Stromal cell of bone marrow (primary cell): ENCODE results near the gene OXT.
A peak's percentile ranks its signal among the peaks of the same experiment; 100 is the strongest.
"Not testable (repeated sequence)": the region's sequence is repeated elsewhere in the genome, so short reads cannot be mapped to it uniquely, and the experiment has no call there.

ENCODE experiments used
- DNase-seq: peaks from one replicate; pipeline ENCODE4 v3.0.0-alpha.2; 2012; ENCODE audit warnings: low read depth

Gene OXT

GRCh38 chr20:3047486-3048419 lies 23.7 kb upstream of the OXT start:
- no peak for DNase-seq

- no peak for DNase-seq
Measured at GRCh38 chr20:3051385-3052019, 19.9 kb upstream of the OXT start.

DNA sequence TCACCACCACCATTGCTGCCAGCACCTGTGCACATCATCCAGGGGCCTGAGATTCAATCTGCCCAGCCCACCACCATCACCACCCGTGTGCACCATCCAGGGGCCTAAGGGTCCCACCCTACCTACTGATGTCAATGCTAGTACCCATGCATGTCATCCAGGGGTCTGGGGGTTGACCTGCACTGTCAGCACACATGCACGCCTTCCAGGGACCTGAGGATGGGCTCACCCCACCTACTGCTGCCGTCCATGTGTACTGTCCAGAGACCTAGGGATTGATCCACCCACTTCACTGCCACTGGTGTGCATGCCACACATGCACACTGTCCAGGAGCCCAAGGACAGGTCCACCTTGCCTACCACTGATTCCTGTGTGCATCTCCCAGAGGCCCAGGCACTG lies 11.9 kb upstream of the OXT start:
- DNase-seq, result no peak

GRCh38 chr20:3064119-3064518 lies 7.3 kb upstream of the OXT start:
- DNase-seq, result not testable (repeated sequence)

- no peak for DNase-seq
Measured at GRCh38 chr20:3067139-3068014, 4.0 kb upstream of the OXT start.

DNA sequence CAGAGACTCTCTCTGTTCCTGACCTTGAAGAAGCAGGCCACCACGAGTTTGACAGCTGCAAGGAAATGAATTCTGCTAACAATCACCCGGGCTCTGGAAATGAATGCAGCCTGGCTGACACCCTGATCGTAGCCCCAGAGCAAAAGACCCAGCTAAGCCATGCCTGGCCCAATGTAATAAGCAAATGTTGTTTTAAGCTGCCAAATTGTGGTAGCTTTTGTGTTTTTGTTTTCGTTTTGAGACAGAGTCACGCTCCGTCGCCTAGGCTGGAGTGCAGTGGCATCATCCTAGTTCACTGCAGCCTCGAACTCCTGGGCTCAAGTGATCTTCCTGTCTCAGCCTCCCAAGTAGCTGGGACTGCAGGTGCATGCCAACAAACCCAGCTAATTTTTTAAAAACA lies 3.3 kb upstream of the OXT start:
- DNase-seq, result no peak

- peak; percentile 13 for DNase-seq
Measured at GRCh38 chr20:3068986-3069900, 2.2 kb upstream of the OXT start.

- DNase-seq, result no peak
Measured at GRCh38 chr20:3070725-3071124, 695 bp upstream of the OXT start.

- DNase-seq, result no peak
Measured at GRCh38 chr20:3071266-3071609, 182 bp upstream of the OXT start.

- no peak for DNase-seq
Measured at GRCh38 chr20:3072530-3073250, 1.3 kb downstream of the OXT start.

DNA sequence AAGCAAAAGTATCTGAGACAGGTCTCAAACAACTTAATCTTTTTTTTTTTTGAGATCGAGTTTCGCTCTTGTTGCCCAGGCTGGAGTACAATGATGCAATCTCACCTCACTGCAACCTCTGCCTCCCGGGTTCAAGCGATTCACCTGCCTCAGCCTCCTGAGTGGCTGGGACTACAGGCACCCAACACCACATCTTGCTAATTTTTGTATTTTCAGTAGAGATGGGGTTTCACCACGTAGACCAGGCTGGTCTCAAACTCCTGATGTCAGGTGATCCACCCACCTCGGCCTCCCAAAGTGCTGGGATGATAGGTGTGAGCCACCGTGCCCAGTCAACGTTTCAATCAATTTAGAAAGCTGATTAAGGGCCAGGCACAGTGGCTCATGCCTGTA lies 1.8 kb downstream of the OXT start:
- not testable (repeated sequence) for DNase-seq

DNA sequence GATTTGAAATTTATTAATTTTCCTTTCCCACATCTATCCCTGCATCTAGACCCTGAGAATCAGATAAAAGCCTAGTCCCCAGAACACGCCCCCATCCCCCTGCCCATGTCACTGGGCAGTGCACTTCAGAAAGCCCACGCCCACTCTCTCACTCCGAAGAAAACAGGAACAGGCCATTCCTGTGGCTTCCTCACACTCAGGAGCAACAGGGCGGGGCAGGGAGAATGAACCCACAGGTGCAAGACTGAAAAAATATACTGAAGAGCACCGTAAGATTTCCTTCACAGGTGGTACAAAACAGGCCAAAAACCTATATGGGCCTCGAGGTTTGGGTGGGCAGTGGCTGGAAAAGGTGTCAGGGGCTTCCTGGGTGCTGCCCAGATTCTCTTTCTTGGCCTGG lies 3.4 kb downstream of the OXT start:
- no peak for DNase-seq

- DNase-seq, result not testable (repeated sequence)
Measured at GRCh38 chr20:3075315-3075714, 3.9 kb downstream of the OXT start.

- no peak for DNase-seq
Measured at GRCh38 chr20:3077618-3078134, 6.3 kb downstream of the OXT start.

- DNase-seq, result peak; percentile 75
Measured at GRCh38 chr20:3080939-3081388, 9.5 kb downstream of the OXT start.

DNA sequence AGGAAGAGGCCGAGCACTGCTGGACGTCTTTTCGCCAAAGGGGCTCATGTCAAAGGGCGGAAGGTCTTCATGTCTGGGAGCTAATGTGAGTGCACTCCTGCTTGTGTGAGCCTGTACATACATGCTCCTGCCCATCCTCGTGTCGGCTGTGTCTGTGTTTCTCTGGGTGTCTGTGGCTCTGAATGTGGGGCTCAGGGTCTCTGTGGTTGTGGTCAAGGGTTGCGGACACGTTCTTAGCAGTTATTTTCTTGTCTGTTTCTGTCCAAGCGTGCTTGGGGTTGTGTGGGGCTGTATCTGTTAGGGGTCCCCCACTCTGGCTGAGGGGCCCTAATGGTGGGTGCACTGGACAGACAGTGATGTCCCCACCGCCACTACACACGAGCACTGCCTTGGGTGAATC lies 10.2 kb downstream of the OXT start:
- no peak for DNase-seq

- no peak for DNase-seq
Measured at GRCh38 chr20:3082306-3082951, 11.0 kb downstream of the OXT start.

GRCh38 chr20:3082955-3083952 lies 11.8 kb downstream of the OXT start:
- DNase-seq, result no peak
